ENCODE results near the gene ITGAX. TPM values are rescaled to one million over a fixed set of nuclear protein-coding genes. Genes with fewer than 3 reads are reported as not detected.

Gene ITGAX
- total and polyA plus RNA-seq, 7 donors = 0.60 to 7.6 (median 1.8) TPM

DNA sequence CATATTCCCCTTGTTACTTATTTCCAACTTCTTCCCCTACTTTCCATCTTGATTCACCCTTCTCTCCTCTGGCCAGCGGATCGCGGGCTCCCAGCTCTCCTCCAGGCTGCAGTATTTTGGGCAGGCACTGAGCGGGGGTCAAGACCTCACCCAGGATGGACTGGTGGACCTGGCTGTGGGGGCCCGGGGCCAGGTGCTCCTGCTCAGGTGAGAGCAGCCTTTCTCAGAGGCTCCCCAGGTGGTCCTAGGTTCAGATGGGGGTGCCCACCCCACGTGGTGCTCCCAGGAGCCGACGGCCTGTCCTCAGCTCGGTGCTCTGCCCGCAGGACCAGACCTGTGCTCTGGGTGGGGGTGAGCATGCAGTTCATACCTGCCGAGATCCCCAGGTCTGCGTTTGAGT is 16.0 kb downstream of the ITGAX start:
- no peaks in the 10 kb centered on the region for H3K4me1 ChIP-seq
- no peak overlapping the region for H3K27ac ChIP-seq
- intact Hi-C loops (cut with DNase I) = no loop called here
- WGBS, 2 donors = 92% methylated on average over 12 of the region's 12 CpGs
- peaks cover 0 to 8% (median 0%) of the 10 kb centered on the region in 3 donors for H3K27me3 ChIP-seq
- no peaks in the 10 kb centered on the region for H3K36me3 ChIP-seq
- TF ChIP-seq POLR2AphosphoS5 (IDR thresholded peaks at IDR 0.05) = no peak
- no peak overlapping the region for H3K4me3 ChIP-seq
- peaks cover 0 to 4% (median 3%) of the 10 kb centered on the region in 4 donors for H3K9me3 ChIP-seq
- DNase-seq = no peak

DNA sequence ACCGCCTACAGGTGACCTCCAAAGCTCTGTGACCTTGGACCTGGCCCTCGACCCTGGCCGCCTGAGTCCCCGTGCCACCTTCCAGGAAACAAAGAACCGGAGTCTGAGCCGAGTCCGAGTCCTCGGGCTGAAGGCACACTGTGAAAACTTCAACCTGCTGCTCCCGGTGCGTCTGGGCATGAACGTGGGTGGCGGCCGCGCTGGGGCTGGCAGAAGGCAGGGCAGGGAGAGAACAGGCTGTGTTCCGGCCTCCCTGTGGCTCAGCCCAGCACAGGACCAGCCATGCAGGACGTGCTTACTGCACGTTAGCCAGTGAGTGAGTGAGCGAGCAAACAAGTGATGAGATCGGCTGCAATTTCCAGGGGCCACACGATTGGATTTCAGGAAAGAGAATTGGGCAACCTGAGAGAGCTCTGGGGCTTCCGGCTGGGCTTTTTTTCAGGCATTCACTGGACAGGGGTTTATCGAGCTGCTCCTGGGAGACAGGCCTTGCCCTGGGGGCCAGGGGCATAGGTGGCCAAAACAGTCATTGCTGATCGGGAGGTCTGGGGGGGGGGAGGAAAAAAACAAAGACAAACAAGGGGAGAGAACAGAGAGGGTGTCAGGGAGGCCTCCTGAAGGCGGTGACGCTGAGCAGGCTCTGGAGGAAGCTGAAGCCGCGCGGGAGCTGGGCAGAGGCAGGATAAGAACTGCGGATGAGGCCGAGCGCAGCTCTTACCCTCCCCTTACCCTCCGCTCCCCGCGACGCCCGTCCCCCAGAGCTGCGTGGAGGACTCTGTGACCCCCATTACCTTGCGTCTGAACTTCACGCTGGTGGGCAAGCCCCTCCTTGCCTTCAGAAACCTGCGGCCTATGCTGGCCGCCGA is 16.9 kb downstream of the ITGAX start:
- Histone ChIP-seq H3K27me3 (peaks cover 0 to 8% (median 0%) of the 10 kb centered on the region in 3 donors), H3K36me3 (no peaks in the 10 kb centered on the region), H3K4me1 (no peaks in the 10 kb centered on the region), H3K9me3 (peaks cover 0 to 4% (median 3%) of the 10 kb centered on the region in 4 donors), H3K27ac (no peak overlapping the region), H3K4me3 (no peak overlapping the region)
- 77 to 83% methylated on average over 42 of the region's 42 CpGs for WGBS, 2 donors
- DNase-seq = no peak
- intact Hi-C loops (cut with DNase I) = no loop called here
- TF ChIP-seq POLR2AphosphoS5 (IDR thresholded peaks at IDR 0.05) (no peak), EP300 (IDR thresholded peaks at IDR 0.05) (no peak)

DNA sequence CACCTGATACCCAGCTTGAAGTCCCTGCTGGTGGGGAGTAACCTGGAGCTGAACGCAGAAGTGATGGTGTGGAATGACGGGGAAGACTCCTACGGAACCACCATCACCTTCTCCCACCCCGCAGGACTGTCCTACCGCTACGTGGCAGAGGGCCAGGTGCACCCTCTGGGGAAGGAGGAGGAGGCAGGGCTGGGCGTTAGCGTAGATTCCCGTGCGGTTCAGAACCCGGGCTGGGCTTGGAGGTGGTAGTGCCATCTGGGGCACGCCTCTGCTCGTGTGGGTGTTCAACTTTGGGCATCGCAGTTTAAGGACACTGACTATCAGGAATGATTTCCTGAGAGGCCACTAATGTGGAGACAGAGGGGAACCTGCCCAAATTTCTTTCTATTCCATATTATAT is 18.3 kb downstream of the ITGAX start:
- Histone ChIP-seq H3K36me3 (no peaks in the 10 kb centered on the region), H3K27me3 (peaks cover 0 to 8% (median 0%) of the 10 kb centered on the region in 3 donors), H3K27ac (no peak overlapping the region), H3K4me1 (no peaks in the 10 kb centered on the region), H3K9me3 (peaks cover 0 to 4% (median 3%) of the 10 kb centered on the region in 4 donors), H3K4me3 (no peak overlapping the region)
- 33 to 82% methylated on average over 14 of the region's 14 CpGs for WGBS, 2 donors
- intact Hi-C loops (cut with DNase I) = no loop called here
- no peak for TF ChIP-seq POLR2A (IDR thresholded peaks at IDR 0.05)
- TF ChIP-seq POLR2AphosphoS5 (IDR thresholded peaks at IDR 0.05) = no peak
- TF ChIP-seq, protein P1, sequence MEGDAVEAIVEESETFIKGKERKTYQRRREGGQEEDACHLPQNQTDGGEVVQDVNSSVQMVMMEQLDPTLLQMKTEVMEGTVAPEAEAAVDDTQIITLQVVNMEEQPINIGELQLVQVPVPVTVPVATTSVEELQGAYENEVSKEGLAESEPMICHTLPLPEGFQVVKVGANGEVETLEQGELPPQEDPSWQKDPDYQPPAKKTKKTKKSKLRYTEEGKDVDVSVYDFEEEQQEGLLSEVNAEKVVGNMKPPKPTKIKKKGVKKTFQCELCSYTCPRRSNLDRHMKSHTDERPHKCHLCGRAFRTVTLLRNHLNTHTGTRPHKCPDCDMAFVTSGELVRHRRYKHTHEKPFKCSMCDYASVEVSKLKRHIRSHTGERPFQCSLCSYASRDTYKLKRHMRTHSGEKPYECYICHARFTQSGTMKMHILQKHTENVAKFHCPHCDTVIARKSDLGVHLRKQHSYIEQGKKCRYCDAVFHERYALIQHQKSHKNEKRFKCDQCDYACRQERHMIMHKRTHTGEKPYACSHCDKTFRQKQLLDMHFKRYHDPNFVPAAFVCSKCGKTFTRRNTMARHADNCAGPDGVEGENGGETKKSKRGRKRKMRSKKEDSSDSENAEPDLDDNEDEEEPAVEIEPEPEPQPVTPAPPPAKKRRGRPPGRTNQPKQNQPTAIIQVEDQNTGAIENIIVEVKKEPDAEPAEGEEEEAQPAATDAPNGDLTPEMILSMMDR (IDR thresholded peaks at IDR 0.05) = no peak
- no peak for DNase-seq

DNA sequence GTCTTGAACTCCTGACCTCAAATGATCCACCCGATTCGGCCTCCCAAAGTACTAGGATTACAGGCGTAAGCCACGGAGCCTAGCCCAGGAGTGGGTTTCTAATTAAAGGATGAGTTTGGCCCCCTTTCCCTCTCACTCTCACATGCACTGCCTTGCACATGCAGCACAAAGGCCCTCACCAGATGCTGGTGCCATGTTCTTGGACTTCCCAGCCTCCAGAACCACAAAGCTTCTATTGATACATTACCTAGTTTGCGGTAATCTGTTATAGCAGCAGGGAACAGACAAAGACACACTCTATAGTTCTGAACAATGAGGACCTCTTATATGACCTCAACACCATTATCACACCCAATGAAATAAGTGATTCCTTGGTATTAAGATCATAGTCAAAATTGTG is 20.3 kb downstream of the ITGAX start:
- Histone ChIP-seq H3K9me3 (peaks cover 0 to 4% (median 3%) of the 10 kb centered on the region in 4 donors), H3K4me1 (no peaks in the 10 kb centered on the region), H3K27ac (no peak overlapping the region), H3K36me3 (no peaks in the 10 kb centered on the region), H3K27me3 (peaks cover 0 to 8% (median 0%) of the 10 kb centered on the region in 3 donors), H3K4me3 (no peak overlapping the region)
- intact Hi-C loops (cut with DNase I) = no loop called here
- TF ChIP-seq EP300 (IDR thresholded peaks at IDR 0.05) = no peak
- TF ChIP-seq POLR2AphosphoS5 (IDR thresholded peaks at IDR 0.05) = no peak
- no peak for TF ChIP-seq POLR2A (IDR thresholded peaks at IDR 0.05)
- TF ChIP-seq, protein P1 (IDR thresholded peaks at IDR 0.05) = no peak
- WGBS, 2 donors = 95% methylated on average over 5 of the region's 5 CpGs
- DNase-seq = no peak

DNA sequence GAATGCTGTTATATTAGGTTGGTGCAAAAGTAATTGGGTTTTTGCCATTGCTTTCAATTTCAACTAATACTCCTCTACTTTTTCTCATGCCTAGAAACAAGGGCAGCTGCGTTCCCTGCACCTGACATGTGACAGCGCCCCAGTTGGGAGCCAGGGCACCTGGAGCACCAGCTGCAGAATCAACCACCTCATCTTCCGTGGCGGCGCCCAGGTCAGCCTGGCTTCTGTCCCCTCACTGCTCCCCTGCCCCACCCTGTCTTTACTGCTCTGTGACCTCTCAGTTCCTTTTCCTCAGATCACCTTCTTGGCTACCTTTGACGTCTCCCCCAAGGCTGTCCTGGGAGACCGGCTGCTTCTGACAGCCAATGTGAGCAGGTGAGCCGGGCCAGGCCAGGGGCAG is 21.7 kb downstream of the ITGAX start:
- no peaks in the 10 kb centered on the region for H3K4me1 ChIP-seq
- H3K27ac ChIP-seq = no peak overlapping the region
- intact Hi-C loops (cut with DNase I) = no loop called here
- no peaks in the 10 kb centered on the region for H3K27me3 ChIP-seq
- TF ChIP-seq POLR2AphosphoS5 (IDR thresholded peaks at IDR 0.05) = no peak
- TF ChIP-seq EP300 (IDR thresholded peaks at IDR 0.05) = no peak
- no peak for TF ChIP-seq POLR2A (IDR thresholded peaks at IDR 0.05)
- TF ChIP-seq, protein P1 (IDR thresholded peaks at IDR 0.05) = no peak
- WGBS, 2 donors = 17 to 64% methylated on average over 8 of the region's 8 CpGs
- DNase-seq = no peak
- no peaks in the 10 kb centered on the region for H3K36me3 ChIP-seq
- H3K4me3 ChIP-seq = no peak overlapping the region
- H3K9me3 ChIP-seq = peaks cover 0 to 4% (median 3%) of the 10 kb centered on the region in 4 donors

Data from sigmoid colon (tissue), 7 donors.